CD1c-positive myeloid dendritic cell (primary cell): Measurements from ENCODE around the gene CTPS1.

Experiments used
- DNase-seq: peaks from one replicate; pipeline ENCODE4 v3.0.0-alpha.2; 2016; ENCODE audit errors: extremely low spot score

CTPS1 gene

GRCh38 chr1:40998668-40999067 lies 19.2 kb downstream of the CTPS1 start:
- DNase-seq = no peak

DNA sequence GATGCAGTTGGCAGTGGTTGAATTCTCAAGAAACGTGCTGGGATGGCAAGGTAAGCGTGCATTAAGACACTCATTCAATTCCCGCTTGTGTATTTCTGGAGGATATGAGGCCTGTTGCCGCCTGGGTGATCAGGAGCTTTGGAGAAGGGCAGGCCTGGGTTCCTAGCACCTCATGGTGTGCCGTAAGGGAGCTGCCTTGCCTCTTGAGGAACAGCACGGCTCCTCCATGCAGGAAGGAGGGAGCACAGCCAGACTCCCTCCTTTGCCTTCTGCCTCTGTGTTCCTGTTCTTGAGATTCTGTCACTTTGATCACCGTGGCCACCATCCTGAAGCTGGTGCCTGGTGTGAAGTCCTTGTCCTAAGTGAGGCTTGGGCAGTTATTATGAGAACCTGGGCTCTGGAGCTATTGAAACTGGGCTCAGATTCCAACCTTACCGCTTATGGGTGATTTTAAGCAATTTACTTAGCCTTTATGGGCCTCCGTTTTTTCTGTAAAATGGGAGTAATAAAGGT lies 23.7 kb downstream of the CTPS1 start:
- no peak for DNase-seq

DNA sequence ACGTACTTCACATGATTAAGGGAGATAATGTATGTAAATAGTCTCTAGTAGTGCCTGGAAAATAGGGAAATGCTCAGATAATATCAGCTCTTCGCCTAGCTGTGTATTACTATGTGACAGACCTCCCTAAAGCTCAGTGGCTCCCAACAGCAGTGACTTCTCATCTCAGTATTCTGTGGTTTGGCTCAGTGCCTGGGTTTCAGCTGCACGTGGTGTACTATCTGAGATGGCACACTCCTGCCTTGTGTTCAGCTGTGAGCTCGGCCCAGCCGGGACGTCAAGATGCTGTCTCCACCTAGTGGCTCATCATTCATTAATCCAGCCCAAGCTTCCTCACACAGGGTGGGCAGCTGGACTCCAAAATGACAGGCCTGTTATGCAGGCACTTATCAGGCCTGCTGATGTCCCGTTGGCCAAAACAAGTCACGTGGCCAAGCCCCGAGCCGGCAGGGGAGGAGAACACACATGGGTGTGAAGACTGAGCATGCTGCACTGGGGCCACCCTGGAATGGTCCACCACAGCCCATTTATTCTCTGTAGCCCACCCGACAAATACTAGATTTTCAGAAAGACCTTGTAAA lies 24.2 kb downstream of the CTPS1 start:
- DNase-seq = peak; percentile 96

- DNase-seq = no peak
Observed at GRCh38 chr1:41005876-41006275, 26.4 kb downstream of the CTPS1 start.

DNA sequence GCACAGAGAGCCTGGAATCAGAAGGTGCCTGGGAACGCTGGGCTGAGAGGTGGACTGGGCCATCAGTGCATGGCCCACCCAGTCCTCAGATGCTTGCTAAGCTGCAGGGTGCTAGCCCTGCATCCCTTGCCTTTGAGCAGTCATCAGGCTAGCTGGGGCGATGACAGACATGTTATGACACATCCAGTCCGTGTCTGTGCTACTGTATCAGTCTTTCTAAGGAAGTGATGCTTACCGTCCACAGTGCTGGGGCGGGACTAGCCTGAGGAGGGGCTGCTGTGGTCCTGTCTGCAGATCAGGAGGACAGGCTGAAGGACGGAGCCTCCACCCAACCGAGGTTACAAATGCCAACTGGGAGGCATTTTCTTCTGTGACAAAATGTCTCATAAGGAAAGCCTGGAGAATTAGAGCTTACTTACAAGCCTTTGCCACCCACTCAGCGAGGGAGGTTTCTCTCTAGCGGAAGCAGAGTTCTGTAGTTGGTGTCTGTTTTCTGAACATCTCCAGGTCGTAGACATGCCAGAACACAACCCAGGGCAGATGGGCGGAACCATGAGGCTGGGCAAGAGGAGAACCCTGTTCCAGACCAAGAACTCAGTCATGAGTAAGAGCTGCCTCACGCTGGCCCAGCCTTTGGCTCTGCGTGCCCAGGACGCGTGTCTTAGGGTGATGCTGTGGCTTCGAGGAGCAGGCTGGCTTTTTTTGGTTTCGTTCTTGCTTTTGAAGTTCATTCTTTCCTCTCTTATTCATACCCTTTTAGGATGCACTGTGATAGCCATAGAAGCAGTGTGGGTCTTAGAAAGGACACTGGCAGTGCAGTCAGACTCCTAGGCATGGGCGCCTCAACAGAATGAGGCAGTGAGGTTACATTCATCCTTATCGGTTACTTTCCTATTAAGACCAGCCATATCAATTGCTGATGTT lies 27.7 kb downstream of the CTPS1 start:
- no peak for DNase-seq

GRCh38 chr1:41009466-41009865 lies 30.0 kb downstream of the CTPS1 start:
- no peak for DNase-seq

- DNase-seq = no peak
Observed at GRCh38 chr1:41010345-41010744, 30.8 kb downstream of the CTPS1 start.

- DNase-seq = no peak
Observed at GRCh38 chr1:41013024-41013423, 33.5 kb downstream of the CTPS1 start.

GRCh38 chr1:41013796-41014195 lies 34.3 kb downstream of the CTPS1 start:
- peak; percentile 63 for DNase-seq

- DNase-seq = no peak
Observed at GRCh38 chr1:41014871-41015270, 35.4 kb downstream of the CTPS1 start.

- no peak for DNase-seq
Observed at GRCh38 chr1:41015281-41015896, 35.9 kb downstream of the CTPS1 start.

- no peak for DNase-seq
Observed at GRCh38 chr1:41015897-41016470, 36.5 kb downstream of the CTPS1 start.

DNA sequence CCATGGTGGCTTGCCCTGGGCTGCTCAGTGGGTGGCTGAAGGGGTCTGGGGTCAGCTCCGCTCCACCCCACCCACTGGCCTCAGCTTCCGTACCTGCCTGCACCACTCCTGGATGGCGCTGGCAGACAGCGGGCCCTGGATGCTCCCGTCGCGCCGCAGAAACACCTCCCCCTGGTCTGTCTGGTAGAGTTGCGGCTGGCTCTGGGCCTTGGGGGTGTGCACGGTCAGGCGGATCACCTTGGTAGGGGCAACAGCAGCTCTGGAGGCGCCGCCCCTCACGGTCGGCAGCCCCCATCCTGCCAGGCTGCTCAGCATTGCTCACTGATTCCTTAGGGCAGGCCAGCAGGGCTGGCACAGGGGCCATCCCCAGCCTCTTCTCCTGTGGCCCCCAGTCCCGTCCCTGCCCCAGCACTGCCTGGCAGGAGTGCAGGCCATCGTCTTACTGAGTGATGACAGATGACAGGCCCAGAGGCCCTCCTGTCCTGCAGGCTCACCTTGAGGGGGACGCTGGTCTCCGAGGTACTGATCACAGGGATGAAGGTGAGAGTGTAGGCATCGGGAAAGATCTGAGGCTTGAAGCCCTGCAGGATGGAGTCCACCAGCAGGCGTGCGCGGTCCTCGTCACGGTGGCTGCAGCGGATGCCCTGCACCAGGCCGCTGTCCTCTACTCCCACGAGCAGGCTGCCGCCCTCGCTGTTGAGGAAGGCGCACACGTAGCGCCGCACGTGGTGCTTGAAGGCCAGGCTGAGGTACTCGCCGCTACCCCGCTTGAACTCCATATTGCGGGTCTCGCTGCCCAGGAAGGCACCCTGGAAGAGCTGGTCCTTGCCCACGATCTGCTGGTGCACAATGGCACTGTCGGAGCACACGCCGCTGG lies 37.9 kb downstream of the CTPS1 start:
- DNase-seq = no peak

DNA sequence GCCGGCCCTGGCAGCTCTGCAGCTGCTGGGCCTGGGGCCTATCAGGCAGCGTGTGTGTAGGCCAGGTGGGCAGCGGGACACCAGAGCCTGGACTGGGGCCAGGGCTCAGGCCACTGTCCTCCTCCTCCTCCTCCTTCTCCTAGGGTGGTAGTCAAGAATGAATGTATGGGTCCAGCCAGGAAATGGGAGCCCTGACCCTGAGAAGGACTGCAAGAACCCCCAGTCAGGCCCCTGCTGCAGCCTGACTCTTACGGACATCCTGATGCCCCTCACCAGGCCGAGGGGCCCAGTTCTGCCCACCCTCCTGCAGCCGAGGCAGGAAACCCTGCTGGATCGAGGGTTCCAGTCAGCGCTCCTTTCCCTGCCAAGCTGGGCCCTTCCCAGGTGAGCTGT lies 38.5 kb downstream of the CTPS1 start:
- DNase-seq = no peak

DNA sequence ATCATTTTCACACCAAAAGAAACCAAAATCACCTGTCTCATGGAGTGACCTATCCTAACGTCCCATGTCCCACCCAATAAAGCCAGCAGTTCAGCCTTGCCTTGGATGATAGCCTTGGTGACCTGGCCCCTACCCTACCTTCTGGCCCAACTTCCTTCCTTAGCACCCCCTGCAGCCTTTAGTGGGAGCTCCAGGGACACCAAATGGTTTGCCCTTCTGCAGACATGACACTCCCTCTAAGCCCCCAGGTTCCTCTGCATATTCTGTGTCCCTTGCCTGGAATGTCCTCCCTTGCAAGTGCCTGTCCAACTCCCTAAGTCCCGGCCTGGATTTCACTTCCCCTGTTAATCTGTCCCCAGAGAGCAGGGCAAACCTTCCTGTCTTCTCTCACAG lies 39.9 kb downstream of the CTPS1 start:
- no peak for DNase-seq

GRCh38 chr1:41020109-41020576 lies 40.6 kb downstream of the CTPS1 start:
- no peak for DNase-seq

GRCh38 chr1:41020654-41021053 lies 41.2 kb downstream of the CTPS1 start:
- DNase-seq = no peak

DNA sequence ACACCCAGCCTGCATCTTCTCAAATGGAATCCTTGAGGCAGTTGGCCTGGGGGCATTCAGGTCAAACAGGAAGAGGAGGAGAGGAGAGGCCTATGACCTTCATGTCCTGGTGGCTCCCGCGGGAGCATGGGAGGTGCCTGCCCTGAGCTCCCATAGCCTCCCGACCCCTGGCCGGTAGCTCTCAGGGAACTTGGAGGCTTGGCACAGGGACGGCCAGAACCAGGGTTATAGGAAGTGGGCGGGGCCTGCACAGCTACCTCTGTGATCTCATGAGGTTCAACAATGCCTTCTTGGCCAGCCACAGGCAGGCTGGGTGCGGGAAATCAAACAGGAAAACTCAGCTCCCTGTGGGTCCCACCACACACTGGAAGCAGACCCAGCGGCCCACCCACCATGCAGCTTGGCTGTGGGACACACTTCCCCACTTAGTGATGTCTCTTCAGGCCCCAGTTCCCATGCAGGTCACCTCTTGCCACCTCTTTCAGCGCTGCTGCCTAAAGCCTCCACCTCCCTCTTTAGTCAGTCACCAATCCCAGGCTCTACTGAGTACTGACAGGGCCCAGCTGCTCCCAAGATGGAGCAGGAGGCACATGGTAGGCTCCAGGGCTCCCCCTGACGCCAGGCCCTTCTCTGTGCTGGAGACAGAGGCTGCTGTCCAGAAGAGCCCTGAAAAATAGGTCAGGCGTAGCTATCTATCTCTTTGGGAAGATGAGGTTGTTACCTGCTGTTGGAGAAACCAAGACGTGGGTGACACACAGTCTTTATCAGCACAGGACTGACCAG lies 42.2 kb downstream of the CTPS1 start, which contains the start of gene SLFNL1:
TSS of gene SLFNL1 (minus strand) at position 200 of the 783 bp plus-strand sequence. CDS start 1,065 bp downstream, outside the sequence.
- no peak for DNase-seq

- DNase-seq = no peak
Observed at GRCh38 chr1:41022424-41022823, 42.9 kb downstream of the CTPS1 start.

DNA sequence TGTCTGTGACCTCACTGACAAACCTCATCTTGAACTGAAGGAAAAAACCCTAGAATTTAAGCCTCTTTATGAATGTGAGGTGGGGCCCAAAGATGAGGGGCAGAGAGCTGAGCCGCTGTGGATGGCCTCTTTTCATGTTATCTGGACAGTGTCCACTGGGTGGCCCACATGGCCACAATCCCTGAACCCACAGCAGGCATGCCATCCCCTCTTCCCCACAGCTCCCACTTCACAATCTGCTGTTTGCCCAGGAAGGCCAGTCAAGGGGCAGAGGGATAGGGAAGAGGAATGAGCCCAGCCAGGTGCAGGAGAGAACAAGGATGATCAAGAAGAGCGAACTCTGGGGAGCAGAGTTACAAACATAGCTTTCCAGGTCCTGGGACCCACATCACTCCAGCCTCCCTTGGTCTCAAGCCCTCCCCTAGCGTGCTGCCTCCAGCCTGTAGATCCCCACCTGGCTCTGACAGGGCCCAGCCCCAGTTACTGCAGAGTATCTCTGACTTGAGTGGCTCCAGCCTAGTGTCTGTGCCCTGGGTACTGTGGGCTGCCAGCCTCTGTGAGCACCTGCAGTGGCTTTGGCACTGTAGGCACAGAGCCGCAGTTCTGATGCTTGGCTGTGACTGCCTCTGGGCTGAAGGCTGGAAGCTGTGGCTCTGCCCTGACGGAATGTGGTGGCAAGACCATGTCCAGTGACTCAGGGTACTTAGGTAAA lies 43.9 kb downstream of the CTPS1 start:
- no peak for DNase-seq
